ENCODE data around the gene FRMD1. TPM values are rescaled to one million over a fixed set of nuclear protein-coding genes. Genes with fewer than 3 reads are reported as not detected.

Gene FRMD1
- polyA plus RNA-seq, 3 donors from 2014 or later, result not detected

GRCh38 chr6:168045706-168046620 lies 33.0 kb downstream of the FRMD1 start:
- no peak overlapping the region for H3K27ac Mint-ChIP-seq
- H3K36me3 Mint-ChIP-seq, result no peaks in the 10 kb centered on the region
- H3K4me1 Mint-ChIP-seq, result no peaks in the 10 kb centered on the region
- H3K9me3 Mint-ChIP-seq, result peaks cover 0 to 5% (median 0%) of the 10 kb centered on the region in 6 donors
- peaks cover 0 to 4% (median 0%) of the 10 kb centered on the region in 3 donors for H3K27me3 Mint-ChIP-seq (ENCODE audit: low read depth in 3 of 3)
- H3K4me3 Mint-ChIP-seq, result no peak overlapping the region
- DNase-seq, result no peak

- no peak for DNase-seq
- Mint-ChIP-seq H3K4me1 (no peaks in the 10 kb centered on the region), H3K27me3 (ENCODE audit: low read depth in 3 of 3) (peaks cover 0 to 4% (median 0%) of the 10 kb centered on the region in 3 donors), H3K9me3 (peaks cover 0 to 9% (median 3%) of the 10 kb centered on the region in 6 donors), H3K4me3 (no peak overlapping the region), H3K36me3 (no peaks in the 10 kb centered on the region), H3K27ac (no peak overlapping the region)
Measured at GRCh38 chr6:168045141-168045691, 33.8 kb downstream of the FRMD1 start.

- peaks cover 3 to 15% (median 8%) of the 10 kb centered on the region in 6 donors for H3K9me3 Mint-ChIP-seq
- no peaks in the 10 kb centered on the region for H3K36me3 Mint-ChIP-seq
- H3K4me1 Mint-ChIP-seq, result no peaks in the 10 kb centered on the region
Measured at GRCh38 chr6:168044521-168045130, 34.4 kb downstream of the FRMD1 start.

GRCh38 chr6:168043848-168044415 lies 35.1 kb downstream of the FRMD1 start:
- Mint-ChIP-seq H3K4me1 (no peaks in the 10 kb centered on the region), H3K27ac (no peak overlapping the region), H3K9me3 (peaks cover 6 to 18% (median 12%) of the 10 kb centered on the region in 6 donors), H3K4me3 (no peak overlapping the region), H3K36me3 (no peaks in the 10 kb centered on the region), H3K27me3 (ENCODE audit: low read depth in 3 of 3) (peaks cover 0 to 5% (median 0%) of the 10 kb centered on the region in 3 donors)
- no peak for DNase-seq

More at GRCh38 chr6:168044521-168045130, 34.4 kb downstream of the FRMD1 start:
- Mint-ChIP-seq H3K27me3 (ENCODE audit: low read depth in 3 of 3) (peaks cover 0 to 5% (median 0%) of the 10 kb centered on the region in 3 donors), H3K4me3 (no peak overlapping the region), H3K27ac (no peak overlapping the region)
- DNase-seq, result no peak

GRCh38 chr6:168043193-168043847 lies 35.7 kb downstream of the FRMD1 start:
- Mint-ChIP-seq H3K4me3 (no peak overlapping the region), H3K27me3 (ENCODE audit: low read depth in 3 of 3) (peaks cover 0 to 7% (median 1%) of the 10 kb centered on the region in 3 donors), H3K4me1 (no peaks in the 10 kb centered on the region), H3K36me3 (no peaks in the 10 kb centered on the region), H3K9me3 (peaks cover 7 to 19% (median 15%) of the 10 kb centered on the region in 6 donors), H3K27ac (no peak overlapping the region)
- no peak for DNase-seq

GRCh38 chr6:168042426-168043192 lies 36.4 kb downstream of the FRMD1 start:
- H3K27ac Mint-ChIP-seq, result no peak overlapping the region
- H3K4me1 Mint-ChIP-seq, result no peaks in the 10 kb centered on the region
- H3K4me3 Mint-ChIP-seq, result no peak overlapping the region
- H3K36me3 Mint-ChIP-seq, result no peaks in the 10 kb centered on the region
- H3K27me3 Mint-ChIP-seq (ENCODE audit: low read depth in 3 of 3), result peaks cover 0 to 11% (median 1%) of the 10 kb centered on the region in 3 donors
- H3K9me3 Mint-ChIP-seq, result peaks cover 7 to 20% (median 16%) of the 10 kb centered on the region in 6 donors
- no peak for DNase-seq

GRCh38 chr6:168041928-168042327 lies 37.1 kb downstream of the FRMD1 start:
- Mint-ChIP-seq H3K4me1 (no peaks in the 10 kb centered on the region), H3K9me3 (peaks cover 7 to 23% (median 19%) of the 10 kb centered on the region in 6 donors), H3K27me3 (ENCODE audit: low read depth in 3 of 3) (peaks cover 0 to 17% (median 1%) of the 10 kb centered on the region in 3 donors), H3K27ac (no peak overlapping the region), H3K36me3 (no peaks in the 10 kb centered on the region), H3K4me3 (no peak overlapping the region)
- no peak for DNase-seq

GRCh38 chr6:168040856-168041496 lies 38.0 kb downstream of the FRMD1 start:
- peaks cover 0 to 2% (median 0%) of the 10 kb centered on the region in 3 donors for H3K36me3 Mint-ChIP-seq
- no peak for DNase-seq
- H3K9me3 Mint-ChIP-seq, result peaks cover 7 to 25% (median 20%) of the 10 kb centered on the region in 6 donors
- no peak overlapping the region for H3K27ac Mint-ChIP-seq
- H3K4me1 Mint-ChIP-seq, result peaks cover 2 to 4% of the 10 kb centered on the region in 2 donors
- H3K27me3 Mint-ChIP-seq (ENCODE audit: low read depth in 3 of 3), result peaks cover 2 to 19% (median 5%) of the 10 kb centered on the region in 3 donors
- H3K4me3 Mint-ChIP-seq, result no peak overlapping the region

GRCh38 chr6:168039849-168040248 lies 39.2 kb downstream of the FRMD1 start:
- DNase-seq, result no peak
- H3K36me3 Mint-ChIP-seq, result peaks cover 0 to 3% (median 0%) of the 10 kb centered on the region in 3 donors
- H3K27ac Mint-ChIP-seq, result no peak overlapping the region
- peaks cover 9 to 25% (median 20%) of the 10 kb centered on the region in 6 donors for H3K9me3 Mint-ChIP-seq
- no peak overlapping the region for H3K4me3 Mint-ChIP-seq
- peaks cover 3 to 20% (median 6%) of the 10 kb centered on the region in 3 donors for H3K27me3 Mint-ChIP-seq (ENCODE audit: low read depth in 3 of 3)
- peaks cover 7 to 11% of the 10 kb centered on the region in 2 donors for H3K4me1 Mint-ChIP-seq

- DNase-seq, result no peak
- Mint-ChIP-seq H3K27ac (no peak overlapping the region), H3K9me3 (peaks cover 9 to 25% (median 20%) of the 10 kb centered on the region in 6 donors)
Measured at GRCh38 chr6:168039301-168039700, 39.7 kb downstream of the FRMD1 start.

GRCh38 chr6:168038576-168039140 lies 40.4 kb downstream of the FRMD1 start:
- Mint-ChIP-seq H3K27ac (no peak overlapping the region), H3K27me3 (ENCODE audit: low read depth in 3 of 3) (peaks cover 5 to 21% (median 12%) of the 10 kb centered on the region in 3 donors), H3K4me3 (no peak overlapping the region), H3K36me3 (peaks cover 0 to 3% (median 0%) of the 10 kb centered on the region in 3 donors), H3K4me1 (peaks cover 7 to 11% of the 10 kb centered on the region in 2 donors), H3K9me3 (peaks cover 9 to 25% (median 20%) of the 10 kb centered on the region in 6 donors)
- no peak for DNase-seq

More at GRCh38 chr6:168039301-168039700, 39.7 kb downstream of the FRMD1 start:
- H3K4me1 Mint-ChIP-seq, result peaks cover 7 to 11% of the 10 kb centered on the region in 2 donors
- H3K4me3 Mint-ChIP-seq, result no peak overlapping the region
- H3K27me3 Mint-ChIP-seq (ENCODE audit: low read depth in 3 of 3), result peaks cover 5 to 21% (median 9%) of the 10 kb centered on the region in 3 donors
- peaks cover 0 to 3% (median 0%) of the 10 kb centered on the region in 3 donors for H3K36me3 Mint-ChIP-seq

- Mint-ChIP-seq H3K27me3 (ENCODE audit: low read depth in 3 of 3) (peaks cover 5 to 21% (median 17%) of the 10 kb centered on the region in 3 donors), H3K27ac (no peak overlapping the region), H3K4me1 (peaks cover 7 to 11% of the 10 kb centered on the region in 2 donors), H3K36me3 (peaks cover 0 to 3% (median 0%) of the 10 kb centered on the region in 3 donors), H3K9me3 (peaks cover 9 to 25% (median 20%) of the 10 kb centered on the region in 6 donors), H3K4me3 (no peak overlapping the region)
- DNase-seq, result no peak
Measured at GRCh38 chr6:168037856-168038255, 41.2 kb downstream of the FRMD1 start.
